SK-N-SH (cell line): ENCODE results near the gene ARPC2. TPM values are rescaled to one million over a fixed set of nuclear protein-coding genes. Genes with fewer than 3 reads are reported as not detected.
A peak's percentile ranks its signal among the peaks of the same experiment; 100 is the strongest.

ENCODE experiments used
- CTCF ChIA-PET: fragments of 300-600, 350-600 bp; formaldehyde crosslinking; extraction: SDS; loops from one replicate; lab custom pipeline; 2021; lab: Yijun Ruan, JAX
- POLR2A ChIA-PET: fragments of 350-600 bp; sonication (Branson Sonifier 250); formaldehyde crosslinking; extraction: SDS; loops from one replicate; lab custom pipeline; 2020; ENCODE audit warnings: antibody characterized with exemption, inconsistent platforms; lab: Yijun Ruan, JAX
- DNase-seq: peaks from one replicate; pipeline ENCODE4 v3.0.0; 2012
- H2AFZ ChIP-seq: fragments of 200-600 bp; sonication (generic); 2 replicates; pipeline ENCODE4 v1.8.1; 2016; ENCODE audit warnings: antibody characterized with exemption, mild to moderate bottlenecking, low read depth
- H3F3A ChIP-seq: fragments of 200-600 bp; sonication (generic); replicated peaks from 2 replicates; pipeline ENCODE3; 2016; ENCODE audit warnings: antibody characterized with exemption, mild to moderate bottlenecking; ENCODE audit not compliant: insufficient read depth
- H3K27ac ChIP-seq, 2 experiments: fragments of 200-500 bp in 1 of 2; fragments of 200-600 bp in 1 of 2; sonication (Bioruptor generic) in 1 of 2; sonication (generic), shearing (Covaris generic) in 1 of 2; 2 replicates each; pipeline versions ENCODE4 v1.5.1 to v1.6.1; 2014 to 2016; ENCODE audit warnings: low read depth in 2 of 2, inconsistent platforms in 1 of 2, low read length in 1 of 2, mild to moderate bottlenecking in 1 of 2, mixed read lengths in 1 of 2
- H3K27me3 ChIP-seq: fragments of 200-600 bp; sonication (generic), shearing (Covaris generic); 2 replicates; pipeline ENCODE4 v1.6.1; 2016; ENCODE audit warnings: mixed run types; ENCODE audit not compliant: insufficient read depth
- H3K36me3 ChIP-seq, 2 experiments: fragments of 200-500 bp in 1 of 2; fragments of 200-600 bp in 1 of 2; sonication (Bioruptor generic) in 1 of 2; sonication (generic) in 1 of 2; replicated peaks in 1 of 2; 2 replicates each; pipeline versions ENCODE3 to v1.5.1; 2014 to 2016; ENCODE audit warnings: low read length in 1 of 2, mild to moderate bottlenecking in 1 of 2; ENCODE audit not compliant: insufficient read depth in 2 of 2, control insufficient read depth in 1 of 2
- H3K4me1 ChIP-seq, 2 experiments: fragments of 200-500 bp in 1 of 2; fragments of 200-600 bp in 1 of 2; sonication (Bioruptor generic) in 1 of 2; sonication (generic), shearing (Covaris generic) in 1 of 2; 2 replicates each; pipeline versions ENCODE4 v1.5.1 to v1.6.1; 2014 to 2016; ENCODE audit warnings: low read depth in 1 of 2, low read length in 1 of 2, mixed run types in 1 of 2; ENCODE audit not compliant: insufficient read depth in 2 of 2, control insufficient read depth in 1 of 2
- H3K4me2 ChIP-seq: fragments of 200-600 bp; sonication (generic), shearing (Covaris generic); 2 replicates; pipeline ENCODE4 v1.6.1; 2017; ENCODE audit warnings: mixed run types
- H3K4me3 ChIP-seq, 2 experiments: fragments of 200-500 bp in 1 of 2; fragments of 200-600 bp in 1 of 2; sonication (Bioruptor generic) in 1 of 2; sonication (generic), shearing (Covaris generic) in 1 of 2; 2 replicates each; pipeline versions ENCODE4 v1.5.1 to v1.8.1; 2014 to 2016; ENCODE audit warnings: low read depth in 2 of 2, inconsistent platforms in 1 of 2, low read length in 1 of 2, mild to moderate bottlenecking in 1 of 2, mixed read lengths in 1 of 2, moderate library complexity in 1 of 2
- H3K79me2 ChIP-seq: fragments of 200-600 bp; sonication (generic); 2 replicates; pipeline ENCODE4 v1.8.1; 2017; ENCODE audit warnings: mild to moderate bottlenecking; ENCODE audit not compliant: insufficient read depth
- H3K9ac ChIP-seq: fragments of 200-600 bp; sonication (generic); 2 replicates; pipeline ENCODE4 v1.6.1; 2017; ENCODE audit warnings: mixed run types
- H3K9me2 ChIP-seq: fragments of 200-600 bp; sonication (generic); 2 replicates; pipeline ENCODE4 v1.6.1; 2017; ENCODE audit warnings: mixed run types
- H3K9me3 ChIP-seq: fragments of 200-600 bp; sonication (generic); 2 replicates; pipeline ENCODE4 v1.6.1; 2017; ENCODE audit warnings: mixed run types, mild to moderate bottlenecking, moderate library complexity
- H4K20me1 ChIP-seq: fragments of 200-600 bp; sonication (generic); 2 replicates; pipeline ENCODE4 v1.6.1; 2017; ENCODE audit warnings: mild to moderate bottlenecking, mixed run types; ENCODE audit not compliant: insufficient read depth
- CHD2 ChIP-seq: fragments of 150-350 bp; IDR thresholded peaks from 2 replicates; pipeline ENCODE4 v1.6.1; 2018; ENCODE audit warnings: low read length; ENCODE audit not compliant: partially characterized antibody
- CTCF ChIP-seq: fragments of 200-600 bp; sonication (generic); IDR thresholded peaks from 2 replicates; pipeline ENCODE4 v1.6.1; 2017; ENCODE audit warnings: antibody characterized with exemption, mild to moderate bottlenecking, moderate library complexity
- ELF1 ChIP-seq: IDR thresholded peaks from 2 replicates; pipeline ENCODE4 v1.4.0; 2012
- FOXJ3 ChIP-seq: sonication (generic); formaldehyde crosslinking; IDR thresholded peaks from 2 replicates; pipeline ENCODE4 v1.5.1; 2020; ENCODE audit warnings: mild to moderate bottlenecking, missing genetic modification reagents
- GABPA ChIP-seq: IDR thresholded peaks from 2 replicates; pipeline ENCODE4 v1.4.0; 2012; ENCODE audit warnings: low read depth, mild to moderate bottlenecking
- MAX ChIP-seq: IDR thresholded peaks from 2 replicates; pipeline ENCODE4 v1.4.0; 2012; ENCODE audit warnings: low read depth
- MXI1 ChIP-seq: IDR thresholded peaks from 2 replicates; pipeline ENCODE4 v1.6.1; 2012; ENCODE audit warnings: mild to moderate bottlenecking, low read depth, low read length, improper control_type of control experiment
- NFIC ChIP-seq: IDR thresholded peaks from 2 replicates; pipeline ENCODE4 v1.4.0; 2012; ENCODE audit warnings: borderline replicate concordance
- PBX3 ChIP-seq: IDR thresholded peaks from 2 replicates; pipeline ENCODE4; 2012
- POLR2AphosphoS5 ChIP-seq: IDR thresholded peaks from 2 replicates; pipeline ENCODE4 v1.6.1; 2012; ENCODE audit warnings: low read depth, low read length
- RAD21 ChIP-seq: IDR thresholded peaks from 2 replicates; pipeline ENCODE4 v1.6.1; 2012; ENCODE audit warnings: mild to moderate bottlenecking, low read length
- RCOR1 ChIP-seq: fragments of 150-350 bp; IDR thresholded peaks from 2 replicates; pipeline ENCODE4 v1.6.1; 2017; ENCODE audit warnings: antibody characterized with exemption, low read length
- REST ChIP-seq: IDR thresholded peaks from 2 replicates; pipeline ENCODE4 v1.6.1; 2012; ENCODE audit warnings: mild to moderate bottlenecking, low read depth, low read length, moderate library complexity
- RFX5 ChIP-seq: IDR thresholded peaks from 2 replicates; pipeline ENCODE4 v1.6.1; 2012; ENCODE audit warnings: mild to moderate bottlenecking, improper control_type of control experiment, low read length
- SMC3 ChIP-seq: IDR thresholded peaks from 2 replicates; pipeline ENCODE4 v1.6.1; 2012; ENCODE audit warnings: low read depth, low read length, improper control_type of control experiment
- TCF12 ChIP-seq: IDR thresholded peaks from 2 replicates; pipeline ENCODE4 v1.4.0; 2012
- USF1 ChIP-seq: IDR thresholded peaks from 2 replicates; pipeline ENCODE4 v1.4.0; 2012; ENCODE audit warnings: low read depth, borderline replicate concordance
- ZBTB33 ChIP-seq: IDR thresholded peaks from 2 replicates; pipeline ENCODE4 v1.4.0; 2012; ENCODE audit warnings: low read depth, borderline replicate concordance
- WGBS: methylation state at CpG from one replicate; pipeline ENCODE4 v1.1.6; 2017; ENCODE audit warnings: low lambda C conversion rate; 5-methylcytosine and 5-hydroxymethylcytosine counted together
- polyA plus RNA-seq, 3 experiments: library from polyadenylated mRNA; depleted of rRNA; stranded (reverse); fragments of >200 nt; gene quantifications; 2 replicates each; pipeline ENCODE4 v1.2.3, GENCODE V29; 2012

The ARPC2 gene
- polyA plus RNA-seq, 1 of the 3 experiments (the other 2 are of a cell fraction) = 319 TPM

- TF ChIP-seq FOXJ3 = no peak
- no peak for TF ChIP-seq PBX3
- TF ChIP-seq POLR2AphosphoS5 = no peak
- no peak for TF ChIP-seq MXI1
- TF ChIP-seq RFX5 = no peak
- no peak for TF ChIP-seq MAX
- TF ChIP-seq ZBTB33 = no peak
- TF ChIP-seq RCOR1 = no peak
- no peak for TF ChIP-seq USF1
- TF ChIP-seq, all 33 proteins: peak for 0
Measured at GRCh38 chr2:218300141-218300540, 83.2 kb downstream of the ARPC2 start (continued).

- Histone ChIP-seq H2AFZ (peak overlapping the region; percentile 73; the same call in 1 of the 2 replicates), H4K20me1 (no peaks in the 10 kb centered on the region), H3K4me1 (no peaks in the 10 kb centered on the region), H3K4me2 (no peak overlapping the region), H3F3A (peaks cover 4% of the 10 kb centered on the region), H3K27me3 (no peaks in the 10 kb centered on the region), H3K4me3 (peak overlapping the region in 1 of 2 experiments; percentile 27; a peak in 1 of 4 replicates), H3K36me3 (no peaks in the 10 kb centered on the region), H3K9me3 (no peaks in the 10 kb centered on the region), H3K9ac (no peak overlapping the region), H3K27ac (no peak overlapping the region), H3K9me2 (no peaks in the 10 kb centered on the region), H3K79me2 (no peaks in the 10 kb centered on the region)
- TF ChIP-seq CTCF (peak; percentile 94), RAD21 (peak; percentile 95), NFIC (no peak), ELF1 (no peak), REST (no peak), GABPA (no peak), CHD2 (no peak), SMC3 (peak; percentile 88), TCF12 (peak; percentile 23; the same call in 1 of the 2 replicates), RCOR1 (no peak), MXI1 (0 out of 2 replicates have a peak, but pooled peaks have one; percentile 16)
- POLR2A ChIA-PET = no interaction called here
- 13% methylated on average over 7 of the region's 9 CpGs for WGBS
- CTCF ChIA-PET = interaction anchor here (0.7 to 3.2 kb wide), 31 partner anchors 8 to 307 kb away, joined by 3 to 52 read pairs (median 4); partner anchors contain the start of genes CATIP, CTDSP1, PLCD4 and SLC11A1
- DNase-seq = peak; percentile 74
Measured at GRCh38 chr2:218301176-218301819, 84.3 kb downstream of the ARPC2 start.
